Activated CD4-positive, alpha-beta memory T cell treated with anti-CD3 and anti-CD28 coated beads for 36 hours (primary cell): ENCODE data around the gene HCFC2. TPM values are rescaled to one million over a fixed set of nuclear protein-coding genes. Genes with fewer than 3 reads are reported as not detected.

Experiments used
- CTCF ChIA-PET: fragments of 350-600 bp; sonication (Branson Sonifier 250); formaldehyde crosslinking; loops from one replicate; lab custom pipeline; 2021; ENCODE audit warnings: antibody characterized with exemption, inconsistent platforms; lab: Charles Lee
- POLR2A ChIA-PET: fragments of 350-600 bp; sonication (Branson Sonifier 250); formaldehyde crosslinking; loops from one replicate; lab custom pipeline; 2021; ENCODE audit warnings: antibody characterized with exemption; lab: Charles Lee
- DNase-seq: peaks from one replicate; pipeline ENCODE4 v3.0.0-alpha.2; 2020
- H3K27ac Mint-ChIP-seq: one replicate; pipeline ENCODE4 v1.8.0; 2021; ENCODE audit warnings: mixed read lengths
- H3K27me3 Mint-ChIP-seq: one replicate; pipeline ENCODE4 v1.8.0; 2021; ENCODE audit warnings: mixed read lengths
- H3K36me3 Mint-ChIP-seq: one replicate; pipeline ENCODE4 v1.8.0; 2021; ENCODE audit warnings: mixed read lengths
- H3K4me1 Mint-ChIP-seq: one replicate; pipeline ENCODE4 v1.8.0; 2021; ENCODE audit warnings: low read depth, mixed read lengths
- H3K4me3 Mint-ChIP-seq: one replicate; pipeline ENCODE4 v1.8.0; 2021; ENCODE audit warnings: mild to moderate bottlenecking, mixed read lengths
- H3K9me3 Mint-ChIP-seq: one replicate; pipeline ENCODE4 v1.8.0; 2021; ENCODE audit warnings: mixed read lengths
- intact Hi-C: fragments of 100-400 bp; cut with micrococcal nuclease; formaldehyde crosslinking; loops from one replicate; pipeline ENCODE4 v1.15.1; 2023
- total RNA-seq, 2 experiments: library from RNA; stranded (reverse); gene quantifications; one replicate each; pipeline ENCODE4 v1.2.3, GENCODE V29; 2021

HCFC2 gene
- total RNA-seq, 2 experiments from 2014 or later = 8.9 to 10.8 TPM

- Mint-ChIP-seq H3K27me3 (no peaks in the 10 kb centered on the region), H3K4me1 (peaks cover 15% of the 10 kb centered on the region), H3K36me3 (peaks cover 21% of the 10 kb centered on the region), H3K9me3 (no peaks in the 10 kb centered on the region), H3K27ac (no peak overlapping the region), H3K4me3 (no peak overlapping the region)
- CTCF ChIA-PET = interaction anchor here (6.5 kb wide), 1 partner anchor 21 kb away, joined by 36 read pairs; no protein-coding TSS in a partner anchor
- DNase-seq = no peak
- POLR2A ChIA-PET = no interaction called here
- intact Hi-C loops = no loop called here
Observed at GRCh38 chr12:104130760-104131159, 66.4 kb downstream of the HCFC2 start.

GRCh38 chr12:104131609-104132008 is 67.3 kb downstream of the HCFC2 start:
- intact Hi-C loops = no loop called here
- Mint-ChIP-seq H3K27me3 (no peaks in the 10 kb centered on the region), H3K4me1 (peaks cover 22% of the 10 kb centered on the region), H3K4me3 (no peak overlapping the region), H3K27ac (no peak overlapping the region), H3K36me3 (peaks cover 18% of the 10 kb centered on the region), H3K9me3 (no peaks in the 10 kb centered on the region)
- POLR2A ChIA-PET = no interaction called here
- CTCF ChIA-PET = interaction anchor here (1.0 kb wide), 1 partner anchor 22 kb away, joined by 3 read pairs; no protein-coding TSS in a partner anchor
- no peak for DNase-seq

GRCh38 chr12:104132351-104132956 is 68.1 kb downstream of the HCFC2 start:
- POLR2A ChIA-PET = no interaction called here
- intact Hi-C loops = no loop called here
- Mint-ChIP-seq H3K9me3 (no peaks in the 10 kb centered on the region), H3K4me1 (peaks cover 26% of the 10 kb centered on the region), H3K4me3 (no peak overlapping the region), H3K27me3 (no peaks in the 10 kb centered on the region), H3K27ac (no peak overlapping the region), H3K36me3 (peaks cover 18% of the 10 kb centered on the region)
- CTCF ChIA-PET = interaction anchor here (1.0 kb wide), 1 partner anchor 23 kb away, joined by 3 read pairs; no protein-coding TSS in a partner anchor
- DNase-seq = no peak

GRCh38 chr12:104133321-104133720 is 69.0 kb downstream of the HCFC2 start:
- ChIA-PET CTCF (no interaction called here), POLR2A (no interaction called here)
- H3K4me1 Mint-ChIP-seq = peaks cover 25% of the 10 kb centered on the region
- no peak overlapping the region for H3K27ac Mint-ChIP-seq
- intact Hi-C loops = no loop called here
- H3K9me3 Mint-ChIP-seq = no peaks in the 10 kb centered on the region
- no peaks in the 10 kb centered on the region for H3K27me3 Mint-ChIP-seq
- H3K4me3 Mint-ChIP-seq = no peak overlapping the region
- peaks cover 15% of the 10 kb centered on the region for H3K36me3 Mint-ChIP-seq
- DNase-seq = no peak

GRCh38 chr12:104133866-104134265 is 69.5 kb downstream of the HCFC2 start:
- Mint-ChIP-seq H3K36me3 (peaks cover 13% of the 10 kb centered on the region), H3K4me1 (peaks cover 24% of the 10 kb centered on the region), H3K9me3 (no peaks in the 10 kb centered on the region), H3K4me3 (no peak overlapping the region), H3K27me3 (no peaks in the 10 kb centered on the region), H3K27ac (no peak overlapping the region)
- ChIA-PET CTCF (no interaction called here), POLR2A (no interaction called here)
- intact Hi-C loops = loop anchor here (1.0 kb wide), 1 partner anchor 11 kb away; no protein-coding TSS in a partner anchor
- DNase-seq = no peak

GRCh38 chr12:104134882-104135281 is 70.6 kb downstream of the HCFC2 start:
- H3K9me3 Mint-ChIP-seq = no peaks in the 10 kb centered on the region
- ChIA-PET POLR2A (no interaction called here), CTCF (no interaction called here)
- H3K4me3 Mint-ChIP-seq = no peak overlapping the region
- H3K27me3 Mint-ChIP-seq = no peaks in the 10 kb centered on the region
- DNase-seq = no peak
- intact Hi-C loops = loop anchor here (1.0 to 5.0 kb wide), 3 partner anchors 12 to 168 kb away; partner anchors contain the start of genes EID3 and TDG
- no peak overlapping the region for H3K27ac Mint-ChIP-seq
- peaks cover 9% of the 10 kb centered on the region for H3K36me3 Mint-ChIP-seq
- peaks cover 21% of the 10 kb centered on the region for H3K4me1 Mint-ChIP-seq

GRCh38 chr12:104136577-104136976 is 72.2 kb downstream of the HCFC2 start:
- intact Hi-C loops = loop anchor here (2.0 to 5.0 kb wide), 3 partner anchors 150 to 169 kb away; partner anchors contain the start of genes EID3 and TDG
- Mint-ChIP-seq H3K4me3 (peak overlapping the region; percentile 83), H3K27ac (peak overlapping the region; percentile 84), H3K4me1 (peaks cover 19% of the 10 kb centered on the region), H3K27me3 (no peaks in the 10 kb centered on the region), H3K36me3 (peaks cover 7% of the 10 kb centered on the region), H3K9me3 (no peaks in the 10 kb centered on the region)
- ChIA-PET POLR2A (interaction anchor here (0.7 to 2.9 kb wide), 5 partner anchors 12 to 211 kb away, joined by 3 to 21 read pairs (median 11); partner anchors contain the start of genes HCFC2 and HSP90B1), CTCF (interaction anchor here (0.7 to 3.2 kb wide), 2 partner anchors 28 to 180 kb away, joined by 3 to 15 read pairs; a partner anchor contains a TSS)
- DNase-seq = no peak

- intact Hi-C loops = loop anchor here (2.0 to 5.0 kb wide), 3 partner anchors 150 to 170 kb away; partner anchors contain the start of genes EID3 and TDG
- Mint-ChIP-seq H3K27ac (peak overlapping the region; percentile 84), H3K9me3 (no peaks in the 10 kb centered on the region), H3K4me3 (peak overlapping the region; percentile 83), H3K36me3 (peaks cover 4% of the 10 kb centered on the region), H3K4me1 (peaks cover 15% of the 10 kb centered on the region), H3K27me3 (no peaks in the 10 kb centered on the region)
- CTCF ChIA-PET = interaction anchor here (0.7 to 3.2 kb wide), 6 partner anchors 15 to 180 kb away, joined by 3 to 15 read pairs (median 4); partner anchors contain the start of gene TDG
- DNase-seq = peak; percentile 64
- POLR2A ChIA-PET = interaction anchor here (0.7 to 2.9 kb wide), 9 partner anchors 12 to 971 kb away, joined by 3 to 21 read pairs (median 10); partner anchors contain the start of genes HCFC2, HSP90B1, TDG and WASHC4
Observed at GRCh38 chr12:104137001-104137901, 72.9 kb downstream of the HCFC2 start.

GRCh38 chr12:104137902-104138796 is 73.8 kb downstream of the HCFC2 start, which contains the start of gene NFYB:
Gene NFYB, minus strand, starts transcription at chr12:104138210. Its CDS starts 2,757 bp downstream, at chr12:104135453.
- ChIA-PET CTCF (interaction anchor here (0.9 to 3.2 kb wide), 5 partner anchors 14 to 173 kb away, joined by 3 to 15 read pairs (median 4); partner anchors contain the start of gene TDG), POLR2A (interaction anchor here (0.6 to 2.9 kb wide), 9 partner anchors 9 to 970 kb away, joined by 3 to 21 read pairs (median 10); partner anchors contain the start of genes HCFC2, HSP90B1, TDG and WASHC4)
- peak within 1 kb of the TSS; percentile 84 for H3K27ac Mint-ChIP-seq
- DNase-seq = peak; percentile 95
- no peaks in the 10 kb centered on the region for H3K27me3 Mint-ChIP-seq
- peak within 1 kb of the TSS; percentile 83 for H3K4me3 Mint-ChIP-seq
- intact Hi-C loops = loop anchor here (1.0 to 5.0 kb wide), 6 partner anchors 74 to 969 kb away; partner anchors contain the start of genes EID3, HCFC2, HSP90B1 and TDG
- H3K4me1 Mint-ChIP-seq = peaks cover 13% of the 10 kb centered on the region
- H3K36me3 Mint-ChIP-seq = no peaks in the 10 kb centered on the region
- no peaks in the 10 kb centered on the region for H3K9me3 Mint-ChIP-seq

- no peak for DNase-seq
- Mint-ChIP-seq H3K27ac (no peak overlapping the region), H3K4me1 (peaks cover 13% of the 10 kb centered on the region)
Observed at GRCh38 chr12:104138797-104139152, 74.4 kb downstream of the HCFC2 start.

More at GRCh38 chr12:104138797-104139152, 74.4 kb downstream of the HCFC2 start:
- H3K4me3 Mint-ChIP-seq = peak overlapping the region; percentile 10
- CTCF ChIA-PET = interaction anchor here (1.8 kb wide), 1 partner anchor 65 kb away, joined by 5 read pairs; no protein-coding TSS in a partner anchor
- no peaks in the 10 kb centered on the region for H3K27me3 Mint-ChIP-seq
- no peaks in the 10 kb centered on the region for H3K36me3 Mint-ChIP-seq
- POLR2A ChIA-PET = interaction anchor here (1.5 to 2.9 kb wide), 7 partner anchors 75 to 969 kb away, joined by 4 to 21 read pairs (median 11); partner anchors contain the start of genes HCFC2, HSP90B1, TDG and WASHC4
- peaks cover 1% of the 10 kb centered on the region for H3K9me3 Mint-ChIP-seq
- intact Hi-C loops = loop anchor here (1.0 to 5.0 kb wide), 5 partner anchors 74 to 969 kb away; partner anchors contain the start of genes EID3, HCFC2, HSP90B1 and TDG
